GM19238 (cell line): ENCODE measurements around the gene FKBP8.
A peak's percentile ranks its signal among the peaks of the same experiment; 100 is the strongest.
"Not testable (repeated sequence)": the region's sequence is repeated elsewhere in the genome, so short reads cannot be mapped to it uniquely, and the experiment has no call there.

Source experiments
- DNase-seq: peaks from one replicate; pipeline ENCODE4 v3.0.0; 2011; ENCODE audit warnings: low spot score; ENCODE audit not compliant: insufficient read length

FKBP8 gene

DNA sequence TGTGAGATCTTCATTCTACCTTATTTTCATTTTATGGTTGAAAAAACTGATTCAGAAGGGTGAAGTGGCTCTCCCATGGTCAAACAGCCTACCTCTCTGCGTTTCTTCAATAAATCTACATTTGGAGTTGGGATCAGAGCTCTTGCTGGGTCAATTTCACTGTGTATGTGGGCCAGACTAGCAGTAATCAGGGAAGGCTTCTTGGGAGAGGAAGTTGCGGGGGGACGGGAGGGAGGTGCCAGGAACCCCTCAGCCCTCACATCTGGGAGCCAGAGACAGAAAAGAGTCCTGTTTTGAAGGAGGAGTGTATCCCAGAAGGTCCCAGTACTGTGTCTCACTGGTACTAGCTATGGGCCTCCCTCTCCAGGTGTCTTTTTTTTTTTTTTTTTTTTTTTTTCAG is 15.2 kb upstream of the FKBP8 start:
- no peak for DNase-seq

DNA sequence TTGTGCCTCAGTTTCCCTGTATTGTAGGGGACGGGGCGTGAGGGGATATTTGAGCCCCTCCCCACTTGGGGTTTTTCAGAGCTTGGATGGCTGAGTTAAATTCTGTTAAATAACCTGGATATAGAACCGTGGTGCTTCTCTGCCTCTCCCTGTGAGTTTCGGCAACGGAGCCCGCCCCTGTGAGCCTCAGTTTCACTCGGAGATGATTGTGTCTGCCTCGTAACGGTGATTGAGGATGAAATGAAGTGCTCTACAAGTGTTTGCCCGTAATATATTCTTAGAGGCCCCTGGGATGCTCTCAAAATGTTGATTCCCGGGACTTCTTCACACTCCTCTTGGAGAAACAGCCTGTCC is 14.8 kb upstream of the FKBP8 start:
- DNase-seq: no peak

DNA sequence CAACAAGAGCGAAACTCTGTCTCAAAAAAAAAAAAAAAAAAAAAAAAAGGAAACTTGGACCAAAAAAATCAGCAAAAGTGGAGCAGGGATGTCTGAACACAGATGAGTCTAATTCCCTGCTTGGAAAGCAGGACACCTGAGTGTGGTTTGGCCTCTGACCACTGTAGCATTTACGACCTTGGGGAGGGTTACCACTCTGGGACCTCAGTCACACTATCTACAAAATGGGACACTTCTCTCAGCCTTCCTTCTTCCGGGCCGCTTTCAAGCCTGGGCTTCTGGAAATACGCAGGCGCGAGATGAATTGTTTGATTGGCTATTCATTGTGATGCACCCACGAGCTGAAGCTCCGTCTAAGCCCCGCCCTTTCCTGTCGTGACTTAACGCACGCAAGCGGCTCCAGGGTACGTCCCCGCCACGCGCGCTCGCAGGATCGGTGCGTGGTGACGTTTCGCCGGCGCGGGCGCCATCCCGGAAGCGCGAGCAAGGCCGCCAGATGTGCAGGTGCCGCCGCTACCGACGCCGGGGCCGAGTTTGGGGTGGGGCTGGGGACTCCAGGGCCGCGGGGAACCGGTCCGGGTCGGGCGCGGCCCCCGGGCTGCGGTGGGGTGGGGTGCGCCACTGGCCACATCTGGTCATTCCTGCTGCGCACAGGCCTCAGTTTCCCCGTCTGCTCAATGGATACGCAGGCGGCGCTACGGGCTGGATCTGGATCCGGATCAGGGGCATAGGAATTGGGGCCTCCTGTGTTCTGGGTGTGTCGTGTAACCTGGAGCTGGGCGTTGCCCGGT is 14.2 kb upstream of the FKBP8 start, which contains the start of gene KXD1:
TSS of gene KXD1 (plus strand) at position 460 of the 791 bp plus-strand sequence. CDS start 4,187 bp downstream, outside the sequence.
- peak; percentile 98 for DNase-seq

DNA sequence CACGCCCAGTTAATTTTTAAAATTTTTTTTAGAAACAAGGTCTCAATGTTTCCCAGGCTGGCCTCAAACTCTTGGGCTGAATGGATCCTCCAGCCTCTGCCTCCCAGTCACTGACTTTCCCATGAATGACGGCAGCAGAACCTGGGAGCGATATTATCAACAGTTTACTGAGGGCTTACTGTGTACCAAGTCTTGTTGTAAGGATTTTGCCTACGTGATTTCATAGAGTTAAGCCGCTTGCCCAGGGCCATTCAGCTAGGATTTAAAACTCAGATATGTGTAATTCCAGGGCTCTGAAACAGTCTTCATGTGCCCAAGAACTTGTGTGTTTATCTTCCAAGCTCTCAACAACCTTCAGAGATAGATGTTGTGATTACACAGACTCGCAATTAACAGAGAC is 8.3 kb upstream of the FKBP8 start:
- DNase-seq: no peak

DNA sequence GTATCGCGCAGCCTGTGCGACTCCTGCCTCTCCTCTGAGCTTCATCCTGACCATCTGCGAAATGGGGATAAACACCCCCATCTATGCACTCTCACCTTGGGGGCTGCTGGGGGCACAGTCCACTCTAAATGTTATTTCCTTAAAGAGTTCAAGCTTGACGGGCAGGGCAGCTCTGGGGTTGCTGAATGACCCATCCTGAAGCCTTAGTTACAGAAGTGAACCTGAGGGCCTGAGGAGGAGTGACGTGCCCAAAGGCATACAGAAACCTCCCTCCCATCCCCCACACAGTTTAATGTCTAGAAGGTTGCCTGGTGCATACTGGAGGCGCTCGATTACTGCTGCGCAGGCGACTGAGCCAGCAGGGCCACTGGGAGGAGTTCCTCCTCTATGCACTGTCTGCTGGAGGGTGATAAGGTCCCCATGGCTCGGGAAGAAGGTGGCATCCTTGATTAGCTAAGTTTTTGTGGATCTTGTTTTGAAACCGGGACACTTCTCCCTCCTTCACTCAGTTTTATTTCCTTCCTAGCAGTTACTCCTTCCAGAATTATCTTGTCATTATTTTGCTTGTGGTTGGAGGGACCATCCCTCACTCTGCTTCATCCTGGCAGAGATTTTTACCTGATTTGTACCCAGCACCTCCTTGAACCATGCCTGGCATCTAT is 572 bp upstream of the FKBP8 start:
- DNase-seq: peak; percentile 75

DNA sequence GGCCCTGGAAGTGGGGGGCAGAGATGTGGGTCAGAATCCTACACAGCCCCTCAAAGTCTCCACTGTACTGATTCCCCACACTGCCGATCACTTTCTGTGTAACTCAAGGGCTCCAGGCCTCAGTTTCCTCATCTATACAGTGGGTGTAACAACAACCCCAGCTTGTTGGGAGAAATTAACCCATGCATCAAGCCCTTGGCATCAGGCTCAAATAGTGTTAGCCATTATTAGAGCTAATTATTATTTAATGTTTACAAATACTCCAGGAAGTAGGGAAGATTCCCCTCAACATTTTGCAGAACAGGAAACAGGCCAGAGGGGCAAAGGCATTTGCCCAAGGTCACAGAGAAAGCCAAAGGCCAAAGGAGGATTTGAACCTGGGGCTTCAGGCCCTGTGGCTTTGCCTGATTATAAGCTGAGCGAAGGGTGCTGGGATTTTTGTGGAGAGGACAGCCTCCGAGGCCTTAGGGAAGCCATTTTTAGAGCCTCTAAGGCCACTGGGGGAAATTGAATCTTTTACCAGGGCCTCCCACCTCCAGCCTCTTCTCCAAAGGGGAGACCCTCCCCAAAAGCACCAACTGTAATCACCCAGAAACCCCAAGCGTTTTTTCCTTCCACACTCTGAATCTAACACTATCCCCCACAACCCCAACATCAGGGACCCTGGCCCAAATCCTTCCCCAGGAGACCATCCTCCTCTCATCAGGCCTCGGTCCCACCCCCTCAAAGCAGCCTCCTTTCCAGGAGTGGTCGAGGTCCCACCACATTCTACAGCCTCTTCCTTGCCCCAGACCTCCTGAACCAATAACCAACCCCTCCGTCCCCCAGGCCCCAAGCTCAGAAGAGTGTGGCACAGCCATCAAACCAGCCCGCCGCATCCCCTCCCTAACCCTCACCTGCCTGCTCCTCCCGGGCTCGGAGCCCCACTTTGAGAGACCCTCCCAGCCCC is 1.1 kb downstream of the FKBP8 start:
- DNase-seq: no peak

DNA sequence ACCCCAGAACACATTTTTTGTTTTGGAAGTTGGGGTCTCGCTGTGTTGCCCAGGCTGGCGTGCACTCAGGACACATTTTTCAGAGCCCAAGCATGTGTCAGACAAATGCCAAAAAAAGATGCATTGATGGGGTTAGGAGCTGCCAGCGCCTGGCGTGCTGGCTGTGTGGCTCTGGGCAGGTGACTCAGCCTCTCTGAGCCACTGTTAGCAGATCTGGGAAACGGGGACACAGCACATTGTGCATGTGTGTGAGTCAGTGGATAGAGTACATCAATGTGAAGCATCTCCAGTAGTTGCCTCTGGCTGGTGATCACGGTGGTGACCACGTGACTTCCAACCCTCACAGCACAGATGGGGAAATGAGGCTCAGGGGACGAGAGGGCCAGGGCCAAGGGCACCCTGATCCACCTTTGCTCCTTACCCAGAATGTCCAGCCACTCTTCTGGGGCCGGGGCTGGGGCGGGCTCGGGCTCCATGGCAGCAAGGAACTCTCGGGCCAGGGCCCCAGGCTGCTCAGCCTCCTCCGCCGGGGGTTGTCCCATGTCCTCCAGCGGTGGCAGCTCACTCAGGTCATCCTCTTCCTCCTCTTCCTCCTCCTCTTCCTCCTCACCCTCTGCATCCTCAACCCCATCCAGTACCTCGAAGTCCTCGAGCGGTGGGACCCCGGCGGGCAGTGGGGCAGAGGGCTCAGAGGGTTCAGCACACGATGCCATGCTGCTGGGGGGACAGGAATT is 1.9 kb downstream of the FKBP8 start:
- no peak for DNase-seq

DNA sequence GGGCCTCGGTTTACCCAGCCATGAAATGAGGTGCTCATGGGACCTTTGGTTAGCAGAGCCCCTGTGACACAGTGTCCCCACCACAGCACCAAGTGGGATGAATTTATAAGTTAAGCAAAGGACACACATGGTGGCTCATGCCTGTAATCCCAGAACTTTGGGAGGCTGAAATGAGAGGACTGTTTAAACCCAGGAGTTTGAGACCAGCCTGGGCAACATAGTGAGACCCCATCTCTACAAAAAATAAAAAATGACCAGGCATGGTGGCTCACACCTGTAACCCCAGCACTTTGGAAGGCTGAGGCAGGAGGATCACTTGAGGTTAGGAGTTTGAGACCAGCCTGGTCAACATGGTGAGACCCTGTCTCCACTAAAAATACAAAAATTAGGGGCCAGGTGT is 3.2 kb downstream of the FKBP8 start:
- not testable (repeated sequence) for DNase-seq

DNA sequence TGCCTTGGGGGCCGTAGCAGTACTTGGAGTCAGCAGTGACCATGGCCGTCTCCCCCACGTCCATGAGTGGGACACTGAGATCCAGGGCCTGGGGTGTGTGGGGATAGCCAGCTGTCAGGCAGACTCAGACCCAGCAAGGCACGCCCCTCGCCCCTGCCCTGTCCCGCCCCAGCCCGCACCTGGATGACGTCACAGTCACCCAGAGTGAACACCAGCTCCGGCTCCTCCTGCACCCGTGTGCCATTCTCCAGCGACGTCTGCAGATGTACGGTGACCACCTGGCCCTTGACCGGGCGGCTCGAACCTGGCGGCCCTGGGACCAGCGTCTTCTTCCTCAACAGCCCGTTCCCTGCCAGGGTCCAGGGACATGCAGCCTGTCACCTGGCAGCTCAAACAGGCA is 4.0 kb downstream of the FKBP8 start:
- DNase-seq: no peak

DNA sequence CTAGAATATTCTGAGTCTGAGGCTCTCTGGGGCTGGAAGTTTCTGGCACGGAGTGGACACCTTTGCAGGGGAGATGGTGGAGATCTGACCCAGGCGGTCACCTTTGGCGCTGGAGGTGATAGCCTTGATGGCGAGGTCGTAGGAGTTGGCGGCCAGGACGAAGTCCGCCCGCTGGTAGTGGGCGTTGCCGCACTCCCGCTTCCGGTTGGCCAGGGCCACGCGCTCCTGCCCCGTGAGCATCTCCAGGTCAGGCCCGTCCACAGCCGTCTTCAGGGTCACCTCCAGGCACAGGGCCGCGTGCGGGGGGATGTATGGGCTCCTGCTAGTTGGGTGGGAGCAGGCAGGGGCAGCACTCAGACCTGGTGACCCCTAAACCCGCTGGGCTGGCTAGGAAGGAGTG is 5.3 kb downstream of the FKBP8 start:
- DNase-seq: no peak

DNA sequence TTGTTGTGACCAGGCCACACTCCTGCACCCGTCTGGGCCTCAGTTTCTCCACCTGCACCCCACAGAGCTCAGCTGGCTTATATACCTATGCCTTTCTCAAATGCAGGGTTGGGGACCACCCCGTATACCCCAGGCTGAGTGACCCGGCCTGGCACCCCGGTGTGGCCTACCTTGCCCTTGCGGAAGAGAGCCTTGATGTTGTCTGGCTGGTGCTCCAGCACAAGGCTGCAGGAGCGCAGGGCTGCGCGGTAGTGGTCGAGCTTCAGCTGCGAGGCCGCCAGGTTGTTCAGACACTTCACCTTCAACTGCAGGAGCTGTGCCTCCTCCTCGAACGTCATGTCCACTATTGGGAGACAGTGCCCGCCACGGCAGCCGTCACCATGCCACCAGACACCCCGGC is 5.9 kb downstream of the FKBP8 start:
- DNase-seq: no peak

DNA sequence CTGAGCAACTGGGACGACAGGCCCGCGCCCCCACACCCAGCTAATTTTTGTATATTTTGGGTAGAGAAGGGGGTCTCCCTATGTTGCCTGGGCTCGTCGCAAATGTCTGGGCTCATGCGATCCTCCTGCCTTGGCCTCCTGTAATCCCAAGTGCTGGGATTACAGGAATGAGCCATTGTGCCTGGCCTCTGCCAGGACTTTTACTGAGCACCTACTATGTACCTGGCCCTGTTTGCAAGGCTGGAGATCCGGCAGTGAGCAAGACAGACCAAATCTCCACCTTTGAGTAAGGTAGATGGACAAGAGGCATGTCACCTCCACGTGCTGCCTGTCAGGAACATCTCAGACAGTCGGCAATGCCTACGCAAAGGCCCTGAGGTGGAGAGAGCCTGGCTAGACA is 6.9 kb downstream of the FKBP8 start:
- DNase-seq: no peak

DNA sequence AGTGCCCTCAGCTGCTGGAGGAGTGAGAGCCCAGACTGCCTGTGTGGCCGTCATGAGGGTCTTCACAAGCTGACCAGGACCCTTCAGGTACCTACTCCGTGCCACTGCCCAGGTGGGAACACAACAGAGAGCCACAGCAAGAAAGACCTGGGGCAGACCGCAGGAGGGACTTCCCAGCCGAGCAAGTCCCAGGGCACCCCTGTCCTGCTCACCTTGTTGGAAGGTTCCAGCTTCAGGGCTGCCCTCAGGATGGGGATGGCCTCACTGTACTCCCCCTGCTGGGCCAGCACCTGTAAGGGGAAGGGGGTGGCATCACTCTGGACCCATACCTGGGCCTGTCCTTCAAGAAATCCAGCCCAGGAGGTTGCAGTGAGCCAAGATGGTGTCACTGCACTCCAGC is 10.3 kb downstream of the FKBP8 start:
- no peak for DNase-seq

DNA sequence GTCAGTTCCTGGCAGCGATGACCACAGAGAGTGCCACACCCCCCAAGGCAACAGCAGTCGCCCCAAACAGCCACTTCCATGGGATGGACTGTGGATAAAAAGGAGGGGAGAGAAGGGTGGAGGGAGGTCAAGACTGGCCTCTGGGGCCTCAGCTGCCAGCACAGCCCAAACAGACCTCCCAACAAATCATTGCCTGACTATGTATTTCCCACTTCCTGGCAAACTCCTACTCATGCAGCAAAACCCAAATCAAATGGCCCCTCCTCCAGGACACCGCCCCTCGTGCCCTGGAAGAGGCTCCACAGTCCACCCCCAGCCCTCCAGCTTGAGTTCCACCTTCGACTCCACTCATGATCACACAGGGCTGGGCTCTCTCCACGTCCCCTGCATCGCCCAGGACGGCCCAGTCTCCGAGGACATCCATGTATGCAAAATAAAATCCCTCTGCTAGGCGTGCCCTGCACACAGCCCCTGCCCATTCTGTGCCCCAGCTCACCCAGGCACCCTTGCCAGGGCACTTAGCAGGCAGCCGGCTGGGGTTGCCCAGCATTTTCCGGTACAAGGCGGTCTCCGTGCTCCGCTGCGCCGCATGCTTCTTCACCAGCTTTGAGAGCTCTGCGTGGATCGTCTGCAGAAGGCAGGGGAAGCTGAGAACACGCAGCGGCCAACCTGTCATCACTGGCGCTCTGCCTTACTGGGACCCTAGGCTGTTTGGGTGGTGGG is 11.0 kb downstream of the FKBP8 start:
- DNase-seq: no peak

DNA sequence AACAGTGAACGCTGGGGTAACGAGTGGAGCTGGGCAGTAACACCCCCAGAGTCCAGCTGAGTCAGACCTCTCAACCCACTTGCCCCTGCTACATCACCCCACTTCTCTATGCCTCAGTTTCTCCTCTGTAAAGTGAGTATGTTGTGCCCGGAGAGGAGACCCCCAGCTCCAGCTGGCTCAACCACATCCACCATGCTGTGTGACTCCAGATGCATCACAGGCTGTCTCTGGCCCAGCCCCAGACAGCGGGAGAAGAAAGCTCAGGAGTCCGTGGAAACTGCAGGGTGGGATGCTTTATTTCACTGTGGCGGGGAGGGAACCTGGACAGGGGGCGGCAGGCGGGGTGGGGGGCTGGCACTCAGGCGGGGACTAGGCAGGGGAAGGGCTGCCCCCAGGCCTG is 11.9 kb downstream of the FKBP8 start:
- no peak for DNase-seq

DNA sequence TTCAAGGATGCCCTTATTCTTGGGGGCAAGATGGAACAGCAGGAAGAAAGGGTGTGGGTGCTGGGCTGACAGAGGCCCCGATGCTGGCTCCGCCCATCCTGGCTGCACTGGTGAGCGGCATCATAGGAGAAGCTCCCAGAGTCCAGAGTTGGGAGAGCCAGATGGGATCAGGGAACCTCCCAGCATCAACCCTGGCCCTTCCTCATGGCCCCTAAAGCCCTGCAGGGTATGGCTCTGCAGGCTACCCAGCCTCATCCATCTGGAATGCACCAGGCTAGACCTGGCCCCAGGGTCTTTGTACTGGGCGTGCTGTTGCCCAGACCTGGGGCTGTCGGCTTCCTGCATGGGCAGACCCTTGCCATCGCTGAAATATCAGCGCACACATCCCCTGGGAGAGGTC is 13.6 kb downstream of the FKBP8 start:
- no peak for DNase-seq

DNA sequence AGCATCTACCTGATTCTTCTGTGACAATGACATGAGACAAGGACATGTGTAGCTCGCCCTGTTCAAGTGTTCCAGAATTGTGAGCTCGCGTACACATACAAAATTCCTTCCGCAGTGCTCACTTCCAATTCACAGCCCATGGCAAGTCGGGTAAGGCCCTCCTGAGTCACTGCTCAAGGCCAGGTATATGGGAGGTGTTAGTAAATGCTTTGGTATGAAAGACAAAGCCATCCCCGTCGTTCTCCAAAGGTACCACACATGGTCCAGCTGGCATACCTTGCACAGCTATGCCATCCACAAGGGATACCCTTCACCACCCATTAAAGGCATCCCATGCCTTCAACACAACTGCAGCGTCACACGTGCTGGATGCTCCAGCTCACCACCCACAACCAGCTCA is 17.1 kb downstream of the FKBP8 start:
- DNase-seq: no peak

DNA sequence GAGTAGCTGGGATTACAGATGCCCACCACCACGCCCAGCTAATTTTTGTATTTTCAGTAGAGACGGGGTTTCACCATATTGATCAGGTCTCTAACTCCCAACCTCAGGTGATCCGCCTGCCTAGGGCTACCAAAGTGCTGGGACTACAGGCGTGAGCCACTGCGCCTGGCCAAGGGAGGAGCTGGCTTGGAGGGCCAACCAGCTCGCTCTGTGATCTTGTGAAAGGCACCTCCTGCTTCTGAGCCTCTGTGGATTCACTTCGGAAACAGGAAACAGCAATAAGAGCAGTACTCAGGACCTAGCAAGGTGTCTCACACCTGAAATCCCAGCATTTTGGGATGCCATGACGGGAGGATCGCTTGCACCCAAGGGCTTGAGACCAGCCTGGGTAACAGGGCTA is 19.5 kb downstream of the FKBP8 start:
- DNase-seq: no peak

DNA sequence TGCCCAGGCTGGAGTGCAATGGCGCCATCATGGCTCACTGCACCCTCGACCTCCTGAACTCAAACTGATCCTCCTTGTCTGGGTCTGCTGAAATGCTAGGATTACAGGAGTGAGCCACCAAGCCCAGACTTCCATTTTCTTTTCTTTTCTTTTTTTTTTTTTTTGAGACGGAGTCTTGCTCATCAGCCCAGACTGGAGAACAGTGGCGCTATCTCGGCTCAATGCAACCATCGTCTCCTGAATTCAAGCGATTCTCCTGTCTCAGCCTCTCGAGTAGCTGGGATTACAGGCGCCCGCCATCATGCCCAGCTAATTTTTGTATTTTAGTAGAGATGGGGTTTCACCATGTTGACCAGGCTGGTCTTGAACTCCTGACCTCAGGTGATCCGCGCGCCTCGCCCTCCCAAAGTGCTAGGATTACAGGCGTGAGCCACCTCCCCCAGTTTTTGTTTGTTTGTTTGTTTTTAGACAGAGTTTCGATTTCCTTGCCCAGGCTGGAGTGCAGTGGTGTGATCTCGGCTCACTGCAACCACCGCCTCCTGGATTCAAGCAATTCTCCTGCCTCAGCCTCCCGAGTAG is 20.4 kb downstream of the FKBP8 start:
- not testable (repeated sequence) for DNase-seq

DNA sequence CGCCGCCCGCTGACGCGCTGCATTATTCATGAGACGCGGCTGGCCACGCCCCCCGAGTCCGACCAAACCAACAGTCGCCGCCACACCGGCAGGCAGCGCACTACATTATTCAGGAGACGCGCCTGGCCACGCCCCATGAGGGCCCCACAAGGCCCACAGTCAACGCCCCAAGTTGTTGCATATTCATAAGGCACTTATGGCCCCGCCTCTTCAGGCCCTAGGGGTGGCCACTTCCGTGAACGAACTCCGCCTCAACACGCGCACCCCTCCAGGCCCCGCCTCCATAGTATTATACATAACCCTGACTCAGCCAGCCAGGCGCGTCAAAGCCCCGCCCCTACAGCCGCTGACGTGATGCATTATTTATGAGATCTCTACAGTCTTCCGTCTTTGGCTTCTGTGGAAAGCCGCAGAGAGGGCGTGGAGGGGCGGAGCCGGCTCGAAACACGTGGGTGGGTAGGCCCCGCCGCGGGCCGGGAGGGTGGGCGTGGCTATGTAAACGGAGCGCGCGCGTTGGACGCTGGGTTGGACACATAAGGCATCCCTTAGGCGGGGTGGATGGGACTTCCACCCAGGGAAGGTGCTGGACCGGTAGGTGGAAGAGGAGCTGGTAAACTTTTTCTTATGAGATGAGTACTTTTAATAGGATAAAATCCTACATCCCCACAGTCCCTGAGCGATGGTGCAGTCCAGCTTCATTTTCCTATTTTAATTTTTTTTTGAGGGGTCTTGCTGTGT is 21.1 kb downstream of the FKBP8 start:
- DNase-seq: peak; percentile 94
